SK-N-SH (cell line): Measurements from ENCODE around the gene TNRC6B. TPM values are rescaled to one million over a fixed set of nuclear protein-coding genes. Genes with fewer than 3 reads are reported as not detected.

Experiments used
- CTCF ChIA-PET: fragments of 300-600, 350-600 bp; formaldehyde crosslinking; extraction: SDS; loops from one replicate; lab custom pipeline; 2021; lab: Yijun Ruan, JAX
- POLR2A ChIA-PET: fragments of 350-600 bp; sonication (Branson Sonifier 250); formaldehyde crosslinking; extraction: SDS; loops from one replicate; lab custom pipeline; 2020; ENCODE audit warnings: antibody characterized with exemption, inconsistent platforms; lab: Yijun Ruan, JAX
- DNase-seq: peaks from one replicate; pipeline ENCODE4 v3.0.0; 2012
- H2AFZ ChIP-seq: fragments of 200-600 bp; sonication (generic); 2 replicates; pipeline ENCODE4 v1.8.1; 2016; ENCODE audit warnings: antibody characterized with exemption, mild to moderate bottlenecking, low read depth
- H3F3A ChIP-seq: fragments of 200-600 bp; sonication (generic); replicated peaks from 2 replicates; pipeline ENCODE3; 2016; ENCODE audit warnings: antibody characterized with exemption, mild to moderate bottlenecking; ENCODE audit not compliant: insufficient read depth
- H3K27ac ChIP-seq, 2 experiments: fragments of 200-500 bp in 1 of 2; fragments of 200-600 bp in 1 of 2; sonication (Bioruptor generic) in 1 of 2; sonication (generic), shearing (Covaris generic) in 1 of 2; 2 replicates each; pipeline versions ENCODE4 v1.5.1 to v1.6.1; 2014 to 2016; ENCODE audit warnings: low read depth in 2 of 2, inconsistent platforms in 1 of 2, low read length in 1 of 2, mild to moderate bottlenecking in 1 of 2, mixed read lengths in 1 of 2
- H3K27me3 ChIP-seq: fragments of 200-600 bp; sonication (generic), shearing (Covaris generic); 2 replicates; pipeline ENCODE4 v1.6.1; 2016; ENCODE audit warnings: mixed run types; ENCODE audit not compliant: insufficient read depth
- H3K36me3 ChIP-seq, 2 experiments: fragments of 200-500 bp in 1 of 2; fragments of 200-600 bp in 1 of 2; sonication (Bioruptor generic) in 1 of 2; sonication (generic) in 1 of 2; replicated peaks in 1 of 2; 2 replicates each; pipeline versions ENCODE3 to v1.5.1; 2014 to 2016; ENCODE audit warnings: low read length in 1 of 2, mild to moderate bottlenecking in 1 of 2; ENCODE audit not compliant: insufficient read depth in 2 of 2, control insufficient read depth in 1 of 2
- H3K4me1 ChIP-seq, 2 experiments: fragments of 200-500 bp in 1 of 2; fragments of 200-600 bp in 1 of 2; sonication (Bioruptor generic) in 1 of 2; sonication (generic), shearing (Covaris generic) in 1 of 2; 2 replicates each; pipeline versions ENCODE4 v1.5.1 to v1.6.1; 2014 to 2016; ENCODE audit warnings: low read depth in 1 of 2, low read length in 1 of 2, mixed run types in 1 of 2; ENCODE audit not compliant: insufficient read depth in 2 of 2, control insufficient read depth in 1 of 2
- H3K4me2 ChIP-seq: fragments of 200-600 bp; sonication (generic), shearing (Covaris generic); 2 replicates; pipeline ENCODE4 v1.6.1; 2017; ENCODE audit warnings: mixed run types
- H3K4me3 ChIP-seq, 2 experiments: fragments of 200-500 bp in 1 of 2; fragments of 200-600 bp in 1 of 2; sonication (Bioruptor generic) in 1 of 2; sonication (generic), shearing (Covaris generic) in 1 of 2; 2 replicates each; pipeline versions ENCODE4 v1.5.1 to v1.8.1; 2014 to 2016; ENCODE audit warnings: low read depth in 2 of 2, inconsistent platforms in 1 of 2, low read length in 1 of 2, mild to moderate bottlenecking in 1 of 2, mixed read lengths in 1 of 2, moderate library complexity in 1 of 2
- H3K79me2 ChIP-seq: fragments of 200-600 bp; sonication (generic); 2 replicates; pipeline ENCODE4 v1.8.1; 2017; ENCODE audit warnings: mild to moderate bottlenecking; ENCODE audit not compliant: insufficient read depth
- H3K9ac ChIP-seq: fragments of 200-600 bp; sonication (generic); 2 replicates; pipeline ENCODE4 v1.6.1; 2017; ENCODE audit warnings: mixed run types
- H3K9me2 ChIP-seq: fragments of 200-600 bp; sonication (generic); 2 replicates; pipeline ENCODE4 v1.6.1; 2017; ENCODE audit warnings: mixed run types
- H3K9me3 ChIP-seq: fragments of 200-600 bp; sonication (generic); 2 replicates; pipeline ENCODE4 v1.6.1; 2017; ENCODE audit warnings: mixed run types, mild to moderate bottlenecking, moderate library complexity
- H4K20me1 ChIP-seq: fragments of 200-600 bp; sonication (generic); 2 replicates; pipeline ENCODE4 v1.6.1; 2017; ENCODE audit warnings: mild to moderate bottlenecking, mixed run types; ENCODE audit not compliant: insufficient read depth
- CHD2 ChIP-seq: fragments of 150-350 bp; IDR thresholded peaks from 2 replicates; pipeline ENCODE4 v1.6.1; 2018; ENCODE audit warnings: low read length; ENCODE audit not compliant: partially characterized antibody
- ELF1 ChIP-seq: IDR thresholded peaks from 2 replicates; pipeline ENCODE4 v1.4.0; 2012
- EP300 ChIP-seq, 2 experiments: IDR thresholded peaks; 2 replicates each; pipeline versions ENCODE4 v1.4.0 to v1.6.1; 2012; ENCODE audit warnings: borderline replicate concordance in 1 of 2, low read depth in 1 of 2, low read length in 1 of 2
- FOXJ3 ChIP-seq: sonication (generic); formaldehyde crosslinking; IDR thresholded peaks from 2 replicates; pipeline ENCODE4 v1.5.1; 2020; ENCODE audit warnings: mild to moderate bottlenecking, missing genetic modification reagents
- GABPA ChIP-seq: IDR thresholded peaks from 2 replicates; pipeline ENCODE4 v1.4.0; 2012; ENCODE audit warnings: low read depth, mild to moderate bottlenecking
- MXI1 ChIP-seq: IDR thresholded peaks from 2 replicates; pipeline ENCODE4 v1.6.1; 2012; ENCODE audit warnings: mild to moderate bottlenecking, low read depth, low read length, improper control_type of control experiment
- RXRA ChIP-seq: IDR thresholded peaks from 2 replicates; pipeline ENCODE4 v1.4.0; 2012; ENCODE audit warnings: low read depth, mild to moderate bottlenecking, borderline replicate concordance
- SIN3A ChIP-seq: IDR thresholded peaks from 2 replicates; pipeline ENCODE4 v1.6.1; 2012; ENCODE audit warnings: low read depth, mild to moderate bottlenecking, low read length, moderate library complexity, borderline replicate concordance
- SMC3 ChIP-seq: IDR thresholded peaks from 2 replicates; pipeline ENCODE4 v1.6.1; 2012; ENCODE audit warnings: low read depth, low read length, improper control_type of control experiment
- WGBS: methylation state at CpG from one replicate; pipeline ENCODE4 v1.1.6; 2017; ENCODE audit warnings: low lambda C conversion rate; 5-methylcytosine and 5-hydroxymethylcytosine counted together
- polyA plus RNA-seq, 3 experiments: library from polyadenylated mRNA; depleted of rRNA; stranded (reverse); fragments of >200 nt; gene quantifications; 2 replicates each; pipeline ENCODE4 v1.2.3, GENCODE V29; 2012
- TF ChIP-seq, protein P1 (sequence below): IDR thresholded peaks from 2 replicates; pipeline ENCODE4 v1.4.0; 2012; ENCODE audit warnings: low read depth, borderline replicate concordance
- TF ChIP-seq, protein P2 (sequence below): IDR thresholded peaks from 2 replicates; pipeline ENCODE4; 2012
- TF ChIP-seq, protein P3 (sequence below): fragments of 150-350 bp; IDR thresholded peaks from 2 replicates; pipeline ENCODE4 v1.6.1; 2016; ENCODE audit warnings: mild to moderate bottlenecking, low read depth, low read length
- TF ChIP-seq, protein P4 (sequence below): IDR thresholded peaks from 2 replicates; pipeline ENCODE4 v1.4.0; 2012; ENCODE audit warnings: low read depth
- TF ChIP-seq, protein P5 (sequence below): fragments of 200-600 bp; sonication (generic); IDR thresholded peaks from 2 replicates; pipeline ENCODE4 v1.6.1; 2017; ENCODE audit warnings: antibody characterized with exemption, mild to moderate bottlenecking, moderate library complexity
- TF ChIP-seq, protein P6 (sequence below): fragments of 150-350 bp; IDR thresholded peaks from 2 replicates; pipeline ENCODE4 v1.6.1; 2017; ENCODE audit warnings: antibody characterized with exemption, low read length, low read depth, borderline replicate concordance
- TF ChIP-seq, protein P7 (sequence below): IDR thresholded peaks from 2 replicates; pipeline ENCODE4 v1.4.0; 2012; ENCODE audit warnings: low read depth, borderline replicate concordance

Gene TNRC6B
- polyA plus RNA-seq, 1 of the 3 experiments (the other 2 are of a cell fraction): 1.2 TPM

DNA sequence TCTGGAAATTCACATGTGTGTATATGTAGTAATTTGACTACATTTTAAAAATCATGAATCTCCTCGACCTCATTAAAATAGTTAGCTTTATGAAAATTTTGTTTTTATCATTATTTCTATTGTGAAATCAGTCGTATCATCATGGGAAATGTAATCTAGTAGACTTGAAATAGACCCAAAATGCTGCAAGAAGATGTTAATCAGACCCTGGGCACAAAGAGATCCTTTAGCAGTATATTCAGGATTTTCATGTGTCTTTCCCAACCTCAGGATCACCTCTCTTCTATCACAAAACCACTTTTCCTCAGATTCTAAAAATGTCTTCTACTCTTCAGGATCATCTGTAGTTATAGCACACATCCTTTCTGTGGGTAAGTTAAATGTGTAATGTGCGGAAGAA lies 93.7 kb downstream of the TNRC6B start (continued):
- TF ChIP-seq, protein P1, sequence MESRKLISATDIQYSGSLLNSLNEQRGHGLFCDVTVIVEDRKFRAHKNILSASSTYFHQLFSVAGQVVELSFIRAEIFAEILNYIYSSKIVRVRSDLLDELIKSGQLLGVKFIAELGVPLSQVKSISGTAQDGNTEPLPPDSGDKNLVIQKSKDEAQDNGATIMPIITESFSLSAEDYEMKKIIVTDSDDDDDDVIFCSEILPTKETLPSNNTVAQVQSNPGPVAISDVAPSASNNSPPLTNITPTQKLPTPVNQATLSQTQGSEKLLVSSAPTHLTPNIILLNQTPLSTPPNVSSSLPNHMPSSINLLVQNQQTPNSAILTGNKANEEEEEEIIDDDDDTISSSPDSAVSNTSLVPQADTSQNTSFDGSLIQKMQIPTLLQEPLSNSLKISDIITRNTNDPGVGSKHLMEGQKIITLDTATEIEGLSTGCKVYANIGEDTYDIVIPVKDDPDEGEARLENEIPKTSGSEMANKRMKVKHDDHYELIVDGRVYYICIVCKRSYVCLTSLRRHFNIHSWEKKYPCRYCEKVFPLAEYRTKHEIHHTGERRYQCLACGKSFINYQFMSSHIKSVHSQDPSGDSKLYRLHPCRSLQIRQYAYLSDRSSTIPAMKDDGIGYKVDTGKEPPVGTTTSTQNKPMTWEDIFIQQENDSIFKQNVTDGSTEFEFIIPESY: no peak
- TF ChIP-seq MXI1: no peak
- no peak for TF ChIP-seq GABPA
- no peak for TF ChIP-seq EP300 (IDR thresholded peaks at IDR 0.05; ENCODE audit: borderline replicate concordance in 1 of 2, low read depth in 1 of 2, low read length in 1 of 2)
- TF ChIP-seq FOXJ3: no peak
- TF ChIP-seq, protein P2, sequence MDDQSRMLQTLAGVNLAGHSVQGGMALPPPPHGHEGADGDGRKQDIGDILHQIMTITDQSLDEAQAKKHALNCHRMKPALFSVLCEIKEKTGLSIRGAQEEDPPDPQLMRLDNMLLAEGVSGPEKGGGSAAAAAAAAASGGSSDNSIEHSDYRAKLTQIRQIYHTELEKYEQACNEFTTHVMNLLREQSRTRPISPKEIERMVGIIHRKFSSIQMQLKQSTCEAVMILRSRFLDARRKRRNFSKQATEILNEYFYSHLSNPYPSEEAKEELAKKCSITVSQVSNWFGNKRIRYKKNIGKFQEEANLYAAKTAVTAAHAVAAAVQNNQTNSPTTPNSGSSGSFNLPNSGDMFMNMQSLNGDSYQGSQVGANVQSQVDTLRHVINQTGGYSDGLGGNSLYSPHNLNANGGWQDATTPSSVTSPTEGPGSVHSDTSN: no peak
- TF ChIP-seq, protein P3, sequence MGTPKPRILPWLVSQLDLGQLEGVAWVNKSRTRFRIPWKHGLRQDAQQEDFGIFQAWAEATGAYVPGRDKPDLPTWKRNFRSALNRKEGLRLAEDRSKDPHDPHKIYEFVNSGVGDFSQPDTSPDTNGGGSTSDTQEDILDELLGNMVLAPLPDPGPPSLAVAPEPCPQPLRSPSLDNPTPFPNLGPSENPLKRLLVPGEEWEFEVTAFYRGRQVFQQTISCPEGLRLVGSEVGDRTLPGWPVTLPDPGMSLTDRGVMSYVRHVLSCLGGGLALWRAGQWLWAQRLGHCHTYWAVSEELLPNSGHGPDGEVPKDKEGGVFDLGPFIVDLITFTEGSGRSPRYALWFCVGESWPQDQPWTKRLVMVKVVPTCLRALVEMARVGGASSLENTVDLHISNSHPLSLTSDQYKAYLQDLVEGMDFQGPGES: no peak
- no peak for TF ChIP-seq CHD2
- no peak for TF ChIP-seq SIN3A

DNA sequence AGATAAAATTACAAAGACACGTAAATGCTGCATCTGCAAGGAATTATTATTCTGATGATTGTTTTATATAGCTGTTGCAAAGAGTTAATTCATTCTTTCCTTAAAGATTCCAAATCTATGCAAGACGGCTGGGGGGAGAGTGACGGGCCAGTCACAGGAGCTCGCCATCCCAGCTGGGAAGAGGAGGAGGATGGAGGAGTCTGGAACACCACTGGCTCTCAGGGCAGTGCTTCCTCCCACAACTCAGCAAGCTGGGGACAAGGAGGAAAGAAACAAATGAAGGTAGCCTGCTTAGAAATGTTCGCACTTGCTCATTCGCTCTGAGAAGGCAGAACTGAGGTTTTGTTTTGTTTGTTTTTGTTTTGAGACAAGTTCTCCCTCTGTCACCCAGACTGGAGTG lies 95.6 kb downstream of the TNRC6B start:
- 74% methylated on average over 3 of the region's 6 CpGs for WGBS

More for the DNA sequence above, 95.6 kb downstream of the TNRC6B start:
- DNase-seq: no peak
- no peaks in the 10 kb centered on the region for H3K27me3 ChIP-seq
- H3K4me3 ChIP-seq: no peak overlapping the region
- no peak overlapping the region; the same call in 1 of the 2 replicates for H3K9ac ChIP-seq
- CTCF ChIA-PET: no interaction called here
- H2AFZ ChIP-seq: no peak overlapping the region
- no peaks in the 10 kb centered on the region for H3K4me1 ChIP-seq
- peak overlapping the region; percentile 55 for H3K4me2 ChIP-seq
- TF ChIP-seq MXI1 (no peak), RXRA (no peak), CHD2 (no peak), EP300 (IDR thresholded peaks at IDR 0.05; ENCODE audit: borderline replicate concordance in 1 of 2, low read depth in 1 of 2, low read length in 1 of 2) (no peak), ELF1 (no peak), SMC3 (no peak)
- TF ChIP-seq, protein P4, sequence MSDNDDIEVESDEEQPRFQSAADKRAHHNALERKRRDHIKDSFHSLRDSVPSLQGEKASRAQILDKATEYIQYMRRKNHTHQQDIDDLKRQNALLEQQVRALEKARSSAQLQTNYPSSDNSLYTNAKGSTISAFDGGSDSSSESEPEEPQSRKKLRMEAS: no peak
- TF ChIP-seq, protein P5, sequence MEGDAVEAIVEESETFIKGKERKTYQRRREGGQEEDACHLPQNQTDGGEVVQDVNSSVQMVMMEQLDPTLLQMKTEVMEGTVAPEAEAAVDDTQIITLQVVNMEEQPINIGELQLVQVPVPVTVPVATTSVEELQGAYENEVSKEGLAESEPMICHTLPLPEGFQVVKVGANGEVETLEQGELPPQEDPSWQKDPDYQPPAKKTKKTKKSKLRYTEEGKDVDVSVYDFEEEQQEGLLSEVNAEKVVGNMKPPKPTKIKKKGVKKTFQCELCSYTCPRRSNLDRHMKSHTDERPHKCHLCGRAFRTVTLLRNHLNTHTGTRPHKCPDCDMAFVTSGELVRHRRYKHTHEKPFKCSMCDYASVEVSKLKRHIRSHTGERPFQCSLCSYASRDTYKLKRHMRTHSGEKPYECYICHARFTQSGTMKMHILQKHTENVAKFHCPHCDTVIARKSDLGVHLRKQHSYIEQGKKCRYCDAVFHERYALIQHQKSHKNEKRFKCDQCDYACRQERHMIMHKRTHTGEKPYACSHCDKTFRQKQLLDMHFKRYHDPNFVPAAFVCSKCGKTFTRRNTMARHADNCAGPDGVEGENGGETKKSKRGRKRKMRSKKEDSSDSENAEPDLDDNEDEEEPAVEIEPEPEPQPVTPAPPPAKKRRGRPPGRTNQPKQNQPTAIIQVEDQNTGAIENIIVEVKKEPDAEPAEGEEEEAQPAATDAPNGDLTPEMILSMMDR: no peak
- TF ChIP-seq, protein P1: no peak
- TF ChIP-seq, protein P6, sequence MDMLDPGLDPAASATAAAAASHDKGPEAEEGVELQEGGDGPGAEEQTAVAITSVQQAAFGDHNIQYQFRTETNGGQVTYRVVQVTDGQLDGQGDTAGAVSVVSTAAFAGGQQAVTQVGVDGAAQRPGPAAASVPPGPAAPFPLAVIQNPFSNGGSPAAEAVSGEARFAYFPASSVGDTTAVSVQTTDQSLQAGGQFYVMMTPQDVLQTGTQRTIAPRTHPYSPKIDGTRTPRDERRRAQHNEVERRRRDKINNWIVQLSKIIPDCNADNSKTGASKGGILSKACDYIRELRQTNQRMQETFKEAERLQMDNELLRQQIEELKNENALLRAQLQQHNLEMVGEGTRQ: no peak
- TF ChIP-seq, protein P7, sequence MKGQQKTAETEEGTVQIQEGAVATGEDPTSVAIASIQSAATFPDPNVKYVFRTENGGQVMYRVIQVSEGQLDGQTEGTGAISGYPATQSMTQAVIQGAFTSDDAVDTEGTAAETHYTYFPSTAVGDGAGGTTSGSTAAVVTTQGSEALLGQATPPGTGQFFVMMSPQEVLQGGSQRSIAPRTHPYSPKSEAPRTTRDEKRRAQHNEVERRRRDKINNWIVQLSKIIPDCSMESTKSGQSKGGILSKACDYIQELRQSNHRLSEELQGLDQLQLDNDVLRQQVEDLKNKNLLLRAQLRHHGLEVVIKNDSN: no peak
- TF ChIP-seq, all 33 proteins: peak for 0
- peaks cover 2 to 3% of the 10 kb centered on the region in 2 experiments for H3K36me3 ChIP-seq
- POLR2A ChIA-PET: no interaction called here
- no peaks in the 10 kb centered on the region for H4K20me1 ChIP-seq
- H3K9me2 ChIP-seq: no peaks in the 10 kb centered on the region
- no peaks in the 10 kb centered on the region for H3K9me3 ChIP-seq
- no peaks in the 10 kb centered on the region for H3K79me2 ChIP-seq
- peak overlapping the region in 1 of 2 experiments; percentile 80; a peak in 2 of 4 replicates for H3K27ac ChIP-seq
- peaks cover 8% of the 10 kb centered on the region for H3F3A ChIP-seq
